Thoracic aorta (tissue), 2 donors: ENCODE data around the gene FAM241B. TPM values are rescaled to one million over a fixed set of nuclear protein-coding genes. Genes with fewer than 3 reads are reported as not detected.

Source experiments
- ATAC-seq: fragments of 150-250 bp; one replicate; pipeline ENCODE4 v1.8.0; 2017; ENCODE audit warnings: low read depth; ENCODE audit not compliant: insufficient number of reproducible peaks, low FRiP score
- DNase-seq: peaks from one replicate; pipeline ENCODE4 v3.0.0-alpha.2; 2020; ENCODE audit warnings: low spot score
- H3K27ac ChIP-seq, 2 donors: fragments of 200-600 bp; sonication (generic); 1 replicate in 1 of 2; 2 replicates in 1 of 2; pipeline ENCODE4 v1.5.1; 2016; ENCODE audit warnings: mild to moderate bottlenecking in 2 of 2, moderate library complexity in 2 of 2
- H3K27me3 ChIP-seq: fragments of 200-600 bp; sonication (generic); replicated peaks from 2 replicates; pipeline ENCODE4 v1.6.0; 2016; ENCODE audit warnings: mild to moderate bottlenecking; ENCODE audit not compliant: insufficient read depth
- H3K36me3 ChIP-seq: fragments of 200-600 bp; sonication (generic); one replicate; pipeline ENCODE4 v1.5.1; 2016
- H3K4me1 ChIP-seq, 2 donors: fragments of 200-600 bp; sonication (generic); 1 replicate in 1 of 2; 2 replicates in 1 of 2; pipeline versions ENCODE4 v1.5.1 to v1.6.0; 2016; ENCODE audit warnings: low read depth in 2 of 2, mild to moderate bottlenecking in 1 of 2; ENCODE audit not compliant: control insufficient read depth in 1 of 2
- H3K4me3 ChIP-seq: fragments of 200-600 bp; sonication (generic); 2 replicates; pipeline ENCODE4 v1.5.1; 2016; ENCODE audit warnings: mild to moderate bottlenecking
- H3K9me3 ChIP-seq: fragments of 200-600 bp; sonication (generic); 2 replicates; pipeline ENCODE4 v1.5.1; 2016
- total RNA-seq, 2 donors: library from RNA; depleted of rRNA; stranded (reverse); fragments of >200 nt; gene quantifications; one replicate each; pipeline versions ENCODE4 v1.1.0 to v1.2.3, GENCODE V29; 2016
- TF ChIP-seq, protein P1 (sequence below): fragments of 200-600 bp; sonication (generic); IDR thresholded peaks from one replicate; pipeline ENCODE4 v1.5.1; 2019; ENCODE audit warnings: antibody characterized with exemption

Gene FAM241B
- total RNA-seq, 2 donors from 2014 or later = 2.4 to 7.8 TPM

- no peaks in the 10 kb centered on the region for H3K27me3 ChIP-seq
- H3K27ac ChIP-seq = no peak overlapping the region
- TF ChIP-seq, protein P1, sequence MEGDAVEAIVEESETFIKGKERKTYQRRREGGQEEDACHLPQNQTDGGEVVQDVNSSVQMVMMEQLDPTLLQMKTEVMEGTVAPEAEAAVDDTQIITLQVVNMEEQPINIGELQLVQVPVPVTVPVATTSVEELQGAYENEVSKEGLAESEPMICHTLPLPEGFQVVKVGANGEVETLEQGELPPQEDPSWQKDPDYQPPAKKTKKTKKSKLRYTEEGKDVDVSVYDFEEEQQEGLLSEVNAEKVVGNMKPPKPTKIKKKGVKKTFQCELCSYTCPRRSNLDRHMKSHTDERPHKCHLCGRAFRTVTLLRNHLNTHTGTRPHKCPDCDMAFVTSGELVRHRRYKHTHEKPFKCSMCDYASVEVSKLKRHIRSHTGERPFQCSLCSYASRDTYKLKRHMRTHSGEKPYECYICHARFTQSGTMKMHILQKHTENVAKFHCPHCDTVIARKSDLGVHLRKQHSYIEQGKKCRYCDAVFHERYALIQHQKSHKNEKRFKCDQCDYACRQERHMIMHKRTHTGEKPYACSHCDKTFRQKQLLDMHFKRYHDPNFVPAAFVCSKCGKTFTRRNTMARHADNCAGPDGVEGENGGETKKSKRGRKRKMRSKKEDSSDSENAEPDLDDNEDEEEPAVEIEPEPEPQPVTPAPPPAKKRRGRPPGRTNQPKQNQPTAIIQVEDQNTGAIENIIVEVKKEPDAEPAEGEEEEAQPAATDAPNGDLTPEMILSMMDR = no peak
- H3K4me3 ChIP-seq = no peak overlapping the region
- no peaks in the 10 kb centered on the region for H3K9me3 ChIP-seq
- ATAC-seq (no peak), DNase-seq (no peak)
- no peaks in the 10 kb centered on the region for H3K4me1 ChIP-seq
- H3K36me3 ChIP-seq = no peaks in the 10 kb centered on the region
These were observed 27.8 kb downstream of the FAM241B start for GRCh38 chr10:69657866-69658265.

- Histone ChIP-seq H3K4me3 (no peak overlapping the region), H3K9me3 (no peaks in the 10 kb centered on the region), H3K4me1 (no peaks in the 10 kb centered on the region), H3K36me3 (no peaks in the 10 kb centered on the region), H3K27me3 (no peaks in the 10 kb centered on the region), H3K27ac (no peak overlapping the region)
- DNase-seq (no peak), ATAC-seq (no peak)
- TF ChIP-seq, protein P1 = no peak
These were observed 29.4 kb downstream of the FAM241B start for GRCh38 chr10:69659241-69660038.

- no peaks in the 10 kb centered on the region for H3K27me3 ChIP-seq
- H3K4me1 ChIP-seq = no peaks in the 10 kb centered on the region
- no peak overlapping the region for H3K4me3 ChIP-seq
- H3K27ac ChIP-seq = no peak overlapping the region
- no peak for ATAC-seq
- no peaks in the 10 kb centered on the region for H3K36me3 ChIP-seq
- no peak for DNase-seq
- H3K9me3 ChIP-seq = no peaks in the 10 kb centered on the region
- TF ChIP-seq, protein P1 = no peak
These were observed 30.2 kb downstream of the FAM241B start for GRCh38 chr10:69660296-69660695.

GRCh38 chr10:69661414-69662172 lies 31.5 kb downstream of the FAM241B start:
- Histone ChIP-seq H3K27ac (no peak overlapping the region), H3K9me3 (no peaks in the 10 kb centered on the region), H3K27me3 (no peaks in the 10 kb centered on the region), H3K36me3 (no peaks in the 10 kb centered on the region), H3K4me3 (no peak overlapping the region), H3K4me1 (no peaks in the 10 kb centered on the region)
- ATAC-seq (no peak), DNase-seq (no peak)
- TF ChIP-seq, protein P1 = no peak

GRCh38 chr10:69662173-69662877 lies 32.3 kb downstream of the FAM241B start:
- TF ChIP-seq, protein P1 = no peak
- no peak overlapping the region for H3K4me3 ChIP-seq
- H3K36me3 ChIP-seq = no peaks in the 10 kb centered on the region
- H3K4me1 ChIP-seq = no peaks in the 10 kb centered on the region
- DNase-seq (no peak), ATAC-seq (no peak)
- H3K27ac ChIP-seq = no peak overlapping the region
- no peaks in the 10 kb centered on the region for H3K9me3 ChIP-seq
- no peaks in the 10 kb centered on the region for H3K27me3 ChIP-seq
